ENCODE data around the gene E2F2. TPM values are rescaled to one million over a fixed set of nuclear protein-coding genes. Genes with fewer than 3 reads are reported as not detected.

The E2F2 gene
- total RNA-seq, 1 experiment from 2014 or later: 16.3 TPM

GRCh38 chr1:23483321-23484252 lies 47.4 kb downstream of the E2F2 start, which contains the start of gene ASAP3:
TSS of gene ASAP3 (minus strand) at chr1:23484179. CDS start at chr1:23484133, 46 bp downstream.
- no TSS peak for BruUV-seq (replicated peaks)
- ChIA-PET RAD21 (ENCODE audit: low non-redundant PET in 1 of 2, low total read pairs in 2 of 2, uncharacterized antibody in 2 of 2, unreplicated experiment in 2 of 2) (no interaction called here), CTCF (interaction anchor here (0.6 to 5.5 kb wide), 6 partner anchors 8 to 152 kb away, joined by 3 to 48 read pairs (median 4); no protein-coding TSS in a partner anchor), POLR2A (interaction anchor here (0.8 to 1.4 kb wide), 5 partner anchors 13 to 315 kb away, joined by 3 to 4 read pairs (median 4); partner anchors contain the start of genes HNRNPR and LUZP1)
- Histone ChIP-seq H3K9ac (ENCODE audit: low read length) (peak within 1 kb of the TSS; percentile 65), H3K27ac (ENCODE audit: low read depth, low read length) (peak within 1 kb of the TSS; percentile 39; the same call in 1 of the 2 replicates), H3K79me2 (ENCODE audit: insufficient read depth, low read length) (no peaks in the 10 kb centered on the region), H3K4me2 (ENCODE audit: low read length) (peak within 1 kb of the TSS; percentile 97), H3K9me3 (ENCODE audit: control insufficient read depth in 1 of 2, insufficient read depth in 1 of 2, low read depth in 1 of 2, low read length in 2 of 2) (no peaks in the 10 kb centered on the region), H4K20me1 (ENCODE audit: insufficient read depth) (no peaks in the 10 kb centered on the region), H3K36me3 (ENCODE audit: control insufficient read depth in 1 of 2, insufficient read depth in 2 of 2, low read length in 2 of 2) (no peaks in the 10 kb centered on the region), H3K4me1 (ENCODE audit: control insufficient read depth in 1 of 2, insufficient read depth in 2 of 2, low read length in 2 of 2) (peaks cover 22 to 25% of the 10 kb centered on the region in 2 experiments), H3K27me3 (ENCODE audit: insufficient read depth, low read length) (no peaks in the 10 kb centered on the region), H3K9me2 (ENCODE audit: insufficient read depth) (no peaks in the 10 kb centered on the region), H3K4me3 (replicated peaks in 1 of 2; ENCODE audit: low read depth in 1 of 2, low read length in 2 of 2) (peak within 1 kb of the TSS; percentile 61 to 71), H2AFZ (ENCODE audit: low read depth, low read length, poor library complexity, severe bottlenecking) (peak within 1 kb of the TSS; percentile 93)
- intact Hi-C loops (cut with micrococcal nuclease): no loop called here
- TF ChIP-seq TCF7L2 (IDR thresholded peaks at IDR 0.05; ENCODE audit: borderline replicate concordance, extremely low read depth, insufficient read depth, insufficient read length): no peak
- no peak for TF ChIP-seq JUND (IDR thresholded peaks at IDR 0.05)
- TF ChIP-seq ZFX (IDR thresholded peaks at IDR 0.05): peak; percentile 47
- TF ChIP-seq, protein P1, sequence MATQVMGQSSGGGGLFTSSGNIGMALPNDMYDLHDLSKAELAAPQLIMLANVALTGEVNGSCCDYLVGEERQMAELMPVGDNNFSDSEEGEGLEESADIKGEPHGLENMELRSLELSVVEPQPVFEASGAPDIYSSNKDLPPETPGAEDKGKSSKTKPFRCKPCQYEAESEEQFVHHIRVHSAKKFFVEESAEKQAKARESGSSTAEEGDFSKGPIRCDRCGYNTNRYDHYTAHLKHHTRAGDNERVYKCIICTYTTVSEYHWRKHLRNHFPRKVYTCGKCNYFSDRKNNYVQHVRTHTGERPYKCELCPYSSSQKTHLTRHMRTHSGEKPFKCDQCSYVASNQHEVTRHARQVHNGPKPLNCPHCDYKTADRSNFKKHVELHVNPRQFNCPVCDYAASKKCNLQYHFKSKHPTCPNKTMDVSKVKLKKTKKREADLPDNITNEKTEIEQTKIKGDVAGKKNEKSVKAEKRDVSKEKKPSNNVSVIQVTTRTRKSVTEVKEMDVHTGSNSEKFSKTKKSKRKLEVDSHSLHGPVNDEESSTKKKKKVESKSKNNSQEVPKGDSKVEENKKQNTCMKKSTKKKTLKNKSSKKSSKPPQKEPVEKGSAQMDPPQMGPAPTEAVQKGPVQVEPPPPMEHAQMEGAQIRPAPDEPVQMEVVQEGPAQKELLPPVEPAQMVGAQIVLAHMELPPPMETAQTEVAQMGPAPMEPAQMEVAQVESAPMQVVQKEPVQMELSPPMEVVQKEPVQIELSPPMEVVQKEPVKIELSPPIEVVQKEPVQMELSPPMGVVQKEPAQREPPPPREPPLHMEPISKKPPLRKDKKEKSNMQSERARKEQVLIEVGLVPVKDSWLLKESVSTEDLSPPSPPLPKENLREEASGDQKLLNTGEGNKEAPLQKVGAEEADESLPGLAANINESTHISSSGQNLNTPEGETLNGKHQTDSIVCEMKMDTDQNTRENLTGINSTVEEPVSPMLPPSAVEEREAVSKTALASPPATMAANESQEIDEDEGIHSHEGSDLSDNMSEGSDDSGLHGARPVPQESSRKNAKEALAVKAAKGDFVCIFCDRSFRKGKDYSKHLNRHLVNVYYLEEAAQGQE (IDR thresholded peaks at IDR 0.05; ENCODE audit: low read depth): no peak
- peak; percentile 29 for TF ChIP-seq POLR2A (IDR thresholded peaks at IDR 0.05; ENCODE audit: borderline replicate concordance, extremely low read depth, insufficient read depth, insufficient read length)
- peak; percentile 71 for TF ChIP-seq POLR2AphosphoS5 (IDR thresholded peaks at IDR 0.05; ENCODE audit: low read depth, low read length)
- no peak for TF ChIP-seq YY1 (IDR thresholded peaks at IDR 0.05; ENCODE audit: extremely low read depth, insufficient replicate concordance, low read depth, low read length)
- TF ChIP-seq, protein P2, sequence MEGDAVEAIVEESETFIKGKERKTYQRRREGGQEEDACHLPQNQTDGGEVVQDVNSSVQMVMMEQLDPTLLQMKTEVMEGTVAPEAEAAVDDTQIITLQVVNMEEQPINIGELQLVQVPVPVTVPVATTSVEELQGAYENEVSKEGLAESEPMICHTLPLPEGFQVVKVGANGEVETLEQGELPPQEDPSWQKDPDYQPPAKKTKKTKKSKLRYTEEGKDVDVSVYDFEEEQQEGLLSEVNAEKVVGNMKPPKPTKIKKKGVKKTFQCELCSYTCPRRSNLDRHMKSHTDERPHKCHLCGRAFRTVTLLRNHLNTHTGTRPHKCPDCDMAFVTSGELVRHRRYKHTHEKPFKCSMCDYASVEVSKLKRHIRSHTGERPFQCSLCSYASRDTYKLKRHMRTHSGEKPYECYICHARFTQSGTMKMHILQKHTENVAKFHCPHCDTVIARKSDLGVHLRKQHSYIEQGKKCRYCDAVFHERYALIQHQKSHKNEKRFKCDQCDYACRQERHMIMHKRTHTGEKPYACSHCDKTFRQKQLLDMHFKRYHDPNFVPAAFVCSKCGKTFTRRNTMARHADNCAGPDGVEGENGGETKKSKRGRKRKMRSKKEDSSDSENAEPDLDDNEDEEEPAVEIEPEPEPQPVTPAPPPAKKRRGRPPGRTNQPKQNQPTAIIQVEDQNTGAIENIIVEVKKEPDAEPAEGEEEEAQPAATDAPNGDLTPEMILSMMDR (IDR thresholded peaks at IDR 0.05 in 2 of 3, conservative IDR thresholded peaks at IDR 0.05 in 1 of 3; ENCODE audit: borderline replicate concordance in 1 of 3, insufficient read depth in 1 of 3, low read depth in 2 of 3, low read length in 2 of 3): no peak; a peak in 1 of 6 replicates
- DNase-seq (ENCODE audit: low read depth, low spot score): no peak
- peak; percentile 8 for ATAC-seq

Data from HCT116 (cell line).